Suprapubic skin (tissue), 4 donors: ENCODE measurements around the gene SLC35A4. TPM values are rescaled to one million over a fixed set of nuclear protein-coding genes. Genes with fewer than 3 reads are reported as not detected.

Experiments
- DNase-seq, 2 donors: peaks; one replicate each; pipeline ENCODE4 v3.0.0-alpha.2; 2019; ENCODE audit warnings: low spot score in 2 of 2
- H3K27ac ChIP-seq: fragments of 200-600 bp; sonication (generic); one replicate; pipeline ENCODE4 v1.5.1; 2019
- H3K27me3 ChIP-seq: fragments of 200-600 bp; sonication (generic); one replicate; pipeline ENCODE4 v1.5.1; 2019
- H3K36me3 ChIP-seq: fragments of 200-600 bp; sonication (generic); one replicate; pipeline ENCODE4 v1.5.1; 2019
- H3K4me1 ChIP-seq: fragments of 200-600 bp; sonication (generic); one replicate; pipeline ENCODE4 v1.5.1; 2019
- H3K4me3 ChIP-seq: fragments of 200-600 bp; sonication (generic); one replicate; pipeline ENCODE4 v1.5.1; 2019; ENCODE audit warnings: mild to moderate bottlenecking
- H3K9me3 ChIP-seq: fragments of 200-600 bp; sonication (generic); one replicate; pipeline ENCODE4 v1.5.1; 2019
- CTCF ChIP-seq, 2 donors: fragments of 200-600 bp in 1 of 2; fragments of 450-650 bp in 1 of 2; sonication (generic) in 1 of 2; IDR thresholded peaks; one replicate each; pipeline ENCODE4 v1.5.1; 2016 to 2019; ENCODE audit warnings: antibody characterized with exemption in 2 of 2, mild to moderate bottlenecking in 1 of 2, moderate library complexity in 1 of 2
- EP300 ChIP-seq: sonication (generic); formaldehyde crosslinking; IDR thresholded peaks from one replicate; pipeline ENCODE4 v1.6.1; 2017; ENCODE audit warnings: antibody characterized with exemption
- POLR2A ChIP-seq, 2 donors: fragments of 450-650 bp; IDR thresholded peaks; one replicate each; pipeline ENCODE4 v1.6.1; 2017; ENCODE audit warnings: antibody characterized with exemption in 2 of 2, mild to moderate bottlenecking in 2 of 2, moderate library complexity in 2 of 2
- POLR2AphosphoS5 ChIP-seq, 3 donors: sonication (generic); formaldehyde crosslinking; IDR thresholded peaks; one replicate each; pipeline ENCODE4 v1.6.1; 2017; ENCODE audit warnings: antibody characterized with exemption in 3 of 3
- WGBS: methylation state at CpG from one replicate; pipeline ENCODE4 v1.1.5; 2018; 5-methylcytosine and 5-hydroxymethylcytosine counted together
- total RNA-seq, 4 donors: library from RNA; depleted of rRNA; stranded (reverse); fragments of >200 nt; gene quantifications; one replicate each; pipeline ENCODE4 v1.1.0, GENCODE V29; 2016

The SLC35A4 gene
- total RNA-seq, 4 donors from 2014 or later = 30.7 to 85.0 (median 63.1) TPM

GRCh38 chr5:140554454-140554853, 10.2 kb upstream of the SLC35A4 start:
- H3K9me3 ChIP-seq = no peaks in the 10 kb centered on the region
- no peak overlapping the region for H3K4me3 ChIP-seq
- H3K27me3 ChIP-seq = no peaks in the 10 kb centered on the region
- DNase-seq = no peak
- H3K4me1 ChIP-seq = peaks cover 40% of the 10 kb centered on the region
- TF ChIP-seq CTCF (IDR thresholded peaks at IDR 0.05) = no peak
- TF ChIP-seq POLR2A (IDR thresholded peaks at IDR 0.05) = no peak
- TF ChIP-seq POLR2AphosphoS5 (IDR thresholded peaks at IDR 0.05) = no peak
- TF ChIP-seq EP300 = no peak
- no peak overlapping the region for H3K27ac ChIP-seq
- H3K36me3 ChIP-seq = peaks cover 32% of the 10 kb centered on the region
- WGBS = 59% methylated on average over 2 of the region's 2 CpGs

- Histone ChIP-seq H3K4me1 (peaks cover 32% of the 10 kb centered on the region), H3K27ac (no peak overlapping the region), H3K9me3 (no peaks in the 10 kb centered on the region), H3K36me3 (peaks cover 27% of the 10 kb centered on the region), H3K27me3 (no peaks in the 10 kb centered on the region), H3K4me3 (peak overlapping the region; percentile 76)
- TF ChIP-seq POLR2AphosphoS5 (IDR thresholded peaks at IDR 0.05) = no peak
- no peak for TF ChIP-seq POLR2A (IDR thresholded peaks at IDR 0.05)
- DNase-seq = no peak
- WGBS = 66% methylated on average over 1 of the region's 1 CpG
Measured at GRCh38 chr5:140555747-140556312, 8.8 kb upstream of the SLC35A4 start.

- Histone ChIP-seq H3K27me3 (no peaks in the 10 kb centered on the region), H3K9me3 (no peaks in the 10 kb centered on the region), H3K4me3 (peak overlapping the region; percentile 76), H3K27ac (no peak overlapping the region), H3K36me3 (peaks cover 27% of the 10 kb centered on the region), H3K4me1 (peaks cover 32% of the 10 kb centered on the region)
- no peak for DNase-seq
- 6% methylated on average over 6 of the region's 6 CpGs for WGBS
- TF ChIP-seq EP300 = no peak
- no peak for TF ChIP-seq POLR2AphosphoS5 (IDR thresholded peaks at IDR 0.05)
- no peak for TF ChIP-seq CTCF (IDR thresholded peaks at IDR 0.05)
- no peak for TF ChIP-seq POLR2A (IDR thresholded peaks at IDR 0.05)
Measured at GRCh38 chr5:140556438-140556837, 8.2 kb upstream of the SLC35A4 start.

GRCh38 chr5:140557136-140557805, 7.4 kb upstream of the SLC35A4 start, which contains the start of gene SRA1:
Gene SRA1 (minus strand): TSS chr5:140557473. CDS start chr5:140557452, 21 bp downstream.
- peak within 1 kb of the TSS; percentile 76 for H3K4me3 ChIP-seq
- peak within 1 kb of the TSS; percentile 87 for H3K27ac ChIP-seq
- H3K27me3 ChIP-seq = no peaks in the 10 kb centered on the region
- no peak for TF ChIP-seq CTCF (IDR thresholded peaks at IDR 0.05)
- peak; percentile 82 to 91 (median 91) for TF ChIP-seq POLR2AphosphoS5 (IDR thresholded peaks at IDR 0.05)
- TF ChIP-seq EP300 = no peak
- TF ChIP-seq POLR2A (IDR thresholded peaks at IDR 0.05) = peak in 1 of 2 donors; percentile 92
- peaks cover 27% of the 10 kb centered on the region for H3K36me3 ChIP-seq
- peak; percentile 95 to 97 for DNase-seq
- H3K4me1 ChIP-seq = peaks cover 39% of the 10 kb centered on the region
- WGBS = 6% methylated on average over 3 of the region's 46 CpGs
- H3K9me3 ChIP-seq = no peaks in the 10 kb centered on the region

GRCh38 chr5:140557965-140558364, 6.7 kb upstream of the SLC35A4 start:
- Histone ChIP-seq H3K4me1 (peaks cover 46% of the 10 kb centered on the region), H3K27me3 (no peaks in the 10 kb centered on the region), H3K27ac (peak overlapping the region; percentile 87), H3K9me3 (no peaks in the 10 kb centered on the region), H3K4me3 (no peak overlapping the region), H3K36me3 (peaks cover 28% of the 10 kb centered on the region)
- no peak for TF ChIP-seq CTCF (IDR thresholded peaks at IDR 0.05)
- no peak for TF ChIP-seq POLR2AphosphoS5 (IDR thresholded peaks at IDR 0.05)
- no peak for TF ChIP-seq EP300
- TF ChIP-seq POLR2A (IDR thresholded peaks at IDR 0.05) = no peak
- DNase-seq = no peak
- WGBS = 89% methylated on average over 3 of the region's 3 CpGs
